HL-60 (cell line): ENCODE results near the gene GLRX5.

Experiments
- GABPA ChIP-seq: IDR thresholded peaks from 2 replicates; pipeline ENCODE4 v1.6.1; 2012; ENCODE audit warnings: low read depth
- POLR2AphosphoS5 ChIP-seq: IDR thresholded peaks from 2 replicates; pipeline ENCODE4 v1.6.1; 2012; ENCODE audit warnings: low read depth
- TF ChIP-seq, protein P1 (sequence below): IDR thresholded peaks from one replicate; pipeline ENCODE4 v1.5.1; 2011; ENCODE audit warnings: low read length, control low read depth, inconsistent platforms; ENCODE audit not compliant: insufficient read depth
- TF ChIP-seq, protein P2 (sequence below): IDR thresholded peaks from 2 replicates; pipeline ENCODE4 v1.6.1; 2012; ENCODE audit warnings: low read depth; ENCODE audit not compliant: insufficient replicate concordance

- TF ChIP-seq, protein P1, sequence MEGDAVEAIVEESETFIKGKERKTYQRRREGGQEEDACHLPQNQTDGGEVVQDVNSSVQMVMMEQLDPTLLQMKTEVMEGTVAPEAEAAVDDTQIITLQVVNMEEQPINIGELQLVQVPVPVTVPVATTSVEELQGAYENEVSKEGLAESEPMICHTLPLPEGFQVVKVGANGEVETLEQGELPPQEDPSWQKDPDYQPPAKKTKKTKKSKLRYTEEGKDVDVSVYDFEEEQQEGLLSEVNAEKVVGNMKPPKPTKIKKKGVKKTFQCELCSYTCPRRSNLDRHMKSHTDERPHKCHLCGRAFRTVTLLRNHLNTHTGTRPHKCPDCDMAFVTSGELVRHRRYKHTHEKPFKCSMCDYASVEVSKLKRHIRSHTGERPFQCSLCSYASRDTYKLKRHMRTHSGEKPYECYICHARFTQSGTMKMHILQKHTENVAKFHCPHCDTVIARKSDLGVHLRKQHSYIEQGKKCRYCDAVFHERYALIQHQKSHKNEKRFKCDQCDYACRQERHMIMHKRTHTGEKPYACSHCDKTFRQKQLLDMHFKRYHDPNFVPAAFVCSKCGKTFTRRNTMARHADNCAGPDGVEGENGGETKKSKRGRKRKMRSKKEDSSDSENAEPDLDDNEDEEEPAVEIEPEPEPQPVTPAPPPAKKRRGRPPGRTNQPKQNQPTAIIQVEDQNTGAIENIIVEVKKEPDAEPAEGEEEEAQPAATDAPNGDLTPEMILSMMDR, result no peak
- TF ChIP-seq, protein P2, sequence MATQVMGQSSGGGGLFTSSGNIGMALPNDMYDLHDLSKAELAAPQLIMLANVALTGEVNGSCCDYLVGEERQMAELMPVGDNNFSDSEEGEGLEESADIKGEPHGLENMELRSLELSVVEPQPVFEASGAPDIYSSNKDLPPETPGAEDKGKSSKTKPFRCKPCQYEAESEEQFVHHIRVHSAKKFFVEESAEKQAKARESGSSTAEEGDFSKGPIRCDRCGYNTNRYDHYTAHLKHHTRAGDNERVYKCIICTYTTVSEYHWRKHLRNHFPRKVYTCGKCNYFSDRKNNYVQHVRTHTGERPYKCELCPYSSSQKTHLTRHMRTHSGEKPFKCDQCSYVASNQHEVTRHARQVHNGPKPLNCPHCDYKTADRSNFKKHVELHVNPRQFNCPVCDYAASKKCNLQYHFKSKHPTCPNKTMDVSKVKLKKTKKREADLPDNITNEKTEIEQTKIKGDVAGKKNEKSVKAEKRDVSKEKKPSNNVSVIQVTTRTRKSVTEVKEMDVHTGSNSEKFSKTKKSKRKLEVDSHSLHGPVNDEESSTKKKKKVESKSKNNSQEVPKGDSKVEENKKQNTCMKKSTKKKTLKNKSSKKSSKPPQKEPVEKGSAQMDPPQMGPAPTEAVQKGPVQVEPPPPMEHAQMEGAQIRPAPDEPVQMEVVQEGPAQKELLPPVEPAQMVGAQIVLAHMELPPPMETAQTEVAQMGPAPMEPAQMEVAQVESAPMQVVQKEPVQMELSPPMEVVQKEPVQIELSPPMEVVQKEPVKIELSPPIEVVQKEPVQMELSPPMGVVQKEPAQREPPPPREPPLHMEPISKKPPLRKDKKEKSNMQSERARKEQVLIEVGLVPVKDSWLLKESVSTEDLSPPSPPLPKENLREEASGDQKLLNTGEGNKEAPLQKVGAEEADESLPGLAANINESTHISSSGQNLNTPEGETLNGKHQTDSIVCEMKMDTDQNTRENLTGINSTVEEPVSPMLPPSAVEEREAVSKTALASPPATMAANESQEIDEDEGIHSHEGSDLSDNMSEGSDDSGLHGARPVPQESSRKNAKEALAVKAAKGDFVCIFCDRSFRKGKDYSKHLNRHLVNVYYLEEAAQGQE, result no peak
- no peak for TF ChIP-seq GABPA
- TF ChIP-seq POLR2AphosphoS5, result no peak
Observed at GRCh38 chr14:95495076-95495475, 39.8 kb upstream of the GLRX5 start.
